Measurements from ENCODE around the gene HGFAC.

The HGFAC gene

DNA sequence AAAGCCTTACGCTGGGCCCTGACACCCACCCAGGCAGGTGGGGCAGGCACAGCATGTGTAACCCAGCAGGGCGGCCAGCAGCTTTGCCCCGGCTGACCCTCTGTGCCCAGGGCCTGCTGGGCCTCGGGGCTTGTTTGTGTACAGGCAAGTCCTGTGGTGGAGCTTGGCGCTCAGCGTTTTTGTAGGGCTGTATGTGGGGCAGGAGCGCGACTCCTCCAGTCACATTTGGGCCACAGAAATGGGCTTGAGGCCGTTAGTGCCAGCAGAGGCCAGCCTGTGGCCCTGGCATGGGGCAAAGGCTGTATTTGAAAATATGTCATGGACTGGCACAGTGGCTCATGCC, 14.7 kb upstream of the HGFAC start:
- DNase-seq: no peak

DNA sequence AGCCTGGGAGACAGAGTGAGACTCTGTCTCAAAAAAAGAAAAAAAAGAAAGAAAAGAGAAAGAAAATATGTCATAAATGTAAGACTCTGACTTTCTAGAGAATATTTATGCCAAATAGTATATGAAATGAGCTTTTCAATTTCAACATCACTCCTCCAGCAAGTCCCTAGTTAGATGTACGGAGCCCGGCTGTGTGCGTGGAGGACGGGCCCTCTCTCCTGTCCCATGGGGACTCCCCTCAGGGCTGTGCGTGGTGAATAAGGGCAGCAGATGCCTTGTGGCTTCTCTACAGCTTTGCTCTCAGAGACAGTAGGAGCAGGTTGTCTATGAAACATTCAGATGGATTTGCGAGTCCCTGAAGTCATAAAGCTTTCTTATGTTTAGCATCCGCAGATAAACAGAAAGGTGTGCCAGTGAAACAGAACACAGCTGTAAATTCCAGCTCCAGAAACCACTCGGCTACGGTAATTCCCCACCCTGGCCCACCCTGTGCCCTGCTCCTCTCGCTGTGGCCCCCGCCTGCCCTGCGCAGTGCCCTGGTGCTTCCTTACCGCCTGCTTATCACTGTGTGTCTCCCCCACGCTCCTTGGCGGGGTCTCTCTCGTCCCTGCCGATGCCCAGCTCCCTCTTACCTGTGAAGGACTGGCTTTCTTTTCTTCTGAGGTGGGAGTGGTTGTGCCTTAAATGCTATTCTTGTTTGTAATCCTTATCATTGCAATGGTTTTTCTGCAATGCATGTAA, 13.9 kb upstream of the HGFAC start:
- no peak for DNase-seq

DNA sequence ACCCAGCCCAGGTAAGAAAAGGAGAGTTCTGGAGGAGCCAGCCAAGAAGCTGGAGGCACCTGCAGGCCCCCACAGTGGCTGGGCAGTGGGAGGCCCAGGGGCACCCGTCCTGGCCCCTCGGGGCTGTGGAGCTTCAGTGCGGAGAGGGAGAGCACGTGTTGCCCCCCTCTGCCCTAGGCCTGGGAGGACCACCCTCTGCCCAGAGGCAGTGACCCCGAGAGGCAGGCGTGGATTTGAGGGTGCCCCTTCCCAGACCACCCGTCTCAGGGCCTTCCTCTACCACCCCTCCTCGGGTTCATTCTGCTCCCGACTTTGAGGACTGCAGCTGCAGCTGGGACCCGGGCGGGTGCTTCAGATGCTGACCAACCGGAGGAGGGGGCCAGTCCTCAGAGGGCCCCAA, 12.1 kb upstream of the HGFAC start:
- DNase-seq: no peak

- DNase-seq: no peak
Observed at GRCh38 chr4:3430524-3430923, 11.2 kb upstream of the HGFAC start.

GRCh38 chr4:3431446-3431993, 10.2 kb upstream of the HGFAC start:
- no peak for DNase-seq

DNA sequence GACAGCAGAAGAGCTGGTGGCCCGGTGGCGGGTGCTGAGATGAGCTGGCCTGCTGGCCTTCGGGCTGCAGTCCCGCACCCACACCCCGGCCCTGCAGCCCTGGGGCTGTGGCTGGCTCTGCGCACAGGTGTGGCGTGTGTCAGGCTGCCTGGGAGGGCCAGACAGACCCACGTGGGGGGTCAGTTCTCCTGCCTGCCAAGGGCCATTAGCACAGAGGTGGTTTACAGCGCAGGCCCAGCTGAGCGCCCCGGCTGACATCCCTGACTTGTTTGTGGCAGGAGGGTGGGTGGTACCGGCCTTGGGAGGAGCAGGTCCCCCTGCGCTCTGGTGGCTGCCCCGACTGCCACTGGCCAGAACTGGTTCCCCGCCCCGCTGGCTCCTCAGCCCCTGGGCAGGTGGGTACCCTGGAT, 9.4 kb upstream of the HGFAC start:
- peak in 1 of 5 donors; percentile 2 for DNase-seq

GRCh38 chr4:3433138-3433869, 8.5 kb upstream of the HGFAC start:
- no peak for DNase-seq

DNA sequence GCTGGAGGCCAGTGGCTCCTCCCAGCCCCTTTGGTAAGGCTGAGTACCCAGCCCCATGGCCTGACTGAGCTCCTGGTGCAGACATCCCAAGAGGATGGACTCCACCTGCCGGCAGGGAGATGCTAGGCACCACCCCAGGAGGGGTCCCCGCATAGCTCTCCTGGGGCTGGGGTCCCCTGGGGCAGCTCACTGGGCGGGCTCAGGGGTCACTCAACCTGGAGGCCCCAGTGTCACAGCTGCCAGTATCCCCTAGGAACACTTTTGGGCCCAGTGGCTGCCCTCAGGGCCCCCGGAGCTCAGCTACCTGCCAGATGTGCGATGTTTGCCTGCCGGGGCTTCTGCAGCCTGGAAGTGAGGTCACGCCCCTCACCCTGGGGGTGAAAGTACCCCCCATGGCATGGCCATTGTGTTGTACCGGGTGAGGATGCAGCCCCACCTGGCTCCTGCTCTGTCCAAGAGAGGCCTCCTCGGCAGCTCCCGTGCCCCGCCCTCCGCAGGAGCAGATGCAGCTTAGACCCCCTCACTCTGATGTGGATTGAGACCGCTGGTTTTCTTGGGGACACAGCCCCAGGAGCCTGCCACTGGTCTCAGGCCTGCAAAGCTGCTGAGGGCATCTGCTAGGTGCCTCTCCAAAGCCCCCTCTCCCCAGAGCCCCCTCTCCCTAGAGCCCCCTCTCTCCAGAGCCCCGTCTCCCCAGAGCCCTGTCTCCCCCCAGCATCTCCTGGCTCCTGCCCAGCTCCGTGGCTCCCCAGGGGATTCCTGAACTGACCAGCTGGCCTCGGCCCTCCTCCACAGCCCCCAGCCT, 6.7 kb upstream of the HGFAC start:
- no peak for DNase-seq

- DNase-seq: no peak
Observed at GRCh38 chr4:3435686-3435956, 6.1 kb upstream of the HGFAC start.

GRCh38 chr4:3436048-3436797, 5.5 kb upstream of the HGFAC start:
- DNase-seq: no peak

- DNase-seq: peak in 1 of 5 donors; percentile 25
Observed at GRCh38 chr4:3436798-3437581, 4.8 kb upstream of the HGFAC start.

- no peak for DNase-seq
Observed at GRCh38 chr4:3437582-3437936, 4.2 kb upstream of the HGFAC start.

- DNase-seq: no peak
Observed at GRCh38 chr4:3437998-3438846, 3.5 kb upstream of the HGFAC start.

DNA sequence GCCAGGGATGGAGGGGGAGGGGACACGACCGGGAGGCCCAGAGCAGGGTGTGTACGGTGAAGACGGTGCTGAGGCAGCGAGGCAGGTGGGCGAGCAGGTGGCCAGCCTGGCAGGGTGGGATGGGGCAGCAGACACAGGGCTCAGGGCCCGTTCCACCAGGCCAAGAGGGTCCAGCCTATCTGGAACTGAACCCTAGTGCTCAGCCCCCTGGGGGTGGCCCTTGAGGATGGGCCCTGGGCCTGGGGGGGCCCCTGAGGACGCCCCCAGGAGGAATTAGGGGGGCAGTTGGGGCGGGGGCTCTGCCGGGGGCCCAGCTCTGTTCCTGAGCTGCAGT, 3.0 kb upstream of the HGFAC start:
- DNase-seq: no peak

GRCh38 chr4:3439391-3439790, 2.4 kb upstream of the HGFAC start:
- DNase-seq: no peak

DNA sequence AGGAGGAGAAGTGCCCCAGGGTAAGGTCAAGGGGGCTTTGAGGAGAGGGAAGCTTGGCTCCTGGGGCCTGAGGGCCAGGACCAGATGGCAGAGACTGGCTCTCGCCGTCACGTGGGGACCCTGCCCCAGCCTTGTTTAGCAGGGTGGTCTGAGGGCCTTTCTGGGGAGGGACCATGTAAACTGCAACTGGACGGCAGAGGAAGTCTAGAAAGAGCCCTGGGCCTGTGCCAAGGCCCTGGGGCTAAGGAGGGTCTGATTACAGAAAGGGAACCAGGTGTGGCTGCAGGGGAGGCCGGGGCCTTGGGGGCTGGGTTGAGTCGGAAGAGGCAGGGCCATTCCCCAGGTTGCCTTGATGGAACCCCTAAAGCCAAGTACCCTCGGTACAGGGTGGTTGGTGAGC, 1.8 kb upstream of the HGFAC start:
- DNase-seq: no peak

GRCh38 chr4:3440979-3441500, 728 bp upstream of the HGFAC start:
- no peak for DNase-seq

- DNase-seq: no peak
Observed at GRCh38 chr4:3442460-3442958, 741 bp downstream of the HGFAC start.

DNA sequence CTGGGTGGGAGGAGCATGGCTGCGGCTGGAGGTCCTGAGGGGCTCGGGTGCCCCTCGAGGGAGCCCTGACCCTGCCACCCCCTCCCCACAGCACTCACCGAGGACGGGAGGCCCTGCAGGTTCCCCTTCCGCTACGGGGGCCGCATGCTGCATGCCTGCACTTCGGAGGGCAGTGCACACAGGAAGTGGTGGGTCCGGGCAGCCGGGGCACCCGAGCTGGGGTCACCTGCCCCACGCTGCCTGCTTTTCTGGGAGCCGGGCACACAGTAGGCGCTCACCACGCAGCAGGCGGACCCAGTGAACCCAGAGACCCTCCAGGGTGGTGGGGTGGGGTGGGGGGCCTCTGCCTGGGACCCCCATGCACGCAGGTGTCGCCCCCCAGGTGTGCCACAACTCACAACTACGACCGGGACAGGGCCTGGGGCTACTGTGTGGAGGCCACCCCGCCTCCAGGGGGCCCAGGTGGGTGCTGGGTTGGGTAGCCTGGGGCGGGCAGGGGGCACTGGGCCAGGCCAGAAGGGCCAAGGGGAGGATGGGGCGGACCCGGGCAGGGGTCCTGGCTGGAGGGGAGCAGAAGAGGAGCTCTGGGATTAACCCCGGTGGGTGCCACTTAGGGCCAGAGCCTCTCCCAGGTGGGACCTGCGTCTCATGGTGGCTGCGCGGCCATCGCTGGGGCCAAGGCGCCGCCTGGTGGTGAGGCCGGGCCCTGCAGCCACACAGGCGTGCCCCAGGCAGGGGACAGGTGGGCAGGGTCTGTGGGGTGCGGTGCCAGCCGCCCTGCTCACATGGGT, 1.4 kb downstream of the HGFAC start:
- peak; percentile 30 to 62 (median 56) for DNase-seq

- DNase-seq: no peak
Observed at GRCh38 chr4:3443750-3444309, 2.1 kb downstream of the HGFAC start.
